Keratinocyte (primary cell): Measurements from ENCODE around the gene SORL1. TPM values are rescaled to one million over a fixed set of nuclear protein-coding genes. Genes with fewer than 3 reads are reported as not detected.

Experiments used
- DNase-seq: peaks from one replicate; pipeline ENCODE4 v3.0.0-alpha.2; 2011; ENCODE audit warnings: low read depth, missing footprints, low spot score
- FAIRE-seq: peaks from 2 replicates; lab custom pipeline; 2011; peaks lifted over from hg19 to GRCh38; lab: Jason Lieb, UNC
- H2AFZ ChIP-seq: 2 replicates; pipeline ENCODE4 v1.6.0; 2012; ENCODE audit warnings: low read length, control low read depth, inconsistent platforms; ENCODE audit not compliant: control insufficient read depth
- H3K27ac ChIP-seq: 2 replicates; pipeline ENCODE4 v1.5.1; 2011; ENCODE audit warnings: low read length; ENCODE audit not compliant: control insufficient read depth, insufficient read depth
- H3K27me3 ChIP-seq: 3 replicates; pipeline ENCODE4 v1.6.0; 2011; ENCODE audit warnings: low read length; ENCODE audit not compliant: control insufficient read depth, insufficient read depth; ENCODE audit errors: extremely low read depth
- H3K36me3 ChIP-seq, 2 experiments: 2 replicates in 1 of 2; 3 replicates in 1 of 2; pipeline ENCODE4 v1.5.1; 2011; ENCODE audit warnings: low read length in 2 of 2, mild to moderate bottlenecking in 1 of 2; ENCODE audit not compliant: control insufficient read depth in 2 of 2, insufficient read depth in 2 of 2; ENCODE audit errors: extremely low read depth in 1 of 2
- H3K4me1 ChIP-seq: 3 replicates; pipeline ENCODE4 v1.5.1; 2011; ENCODE audit warnings: low read length; ENCODE audit not compliant: control insufficient read depth, insufficient read depth; ENCODE audit errors: extremely low read depth
- H3K4me2 ChIP-seq: 3 replicates; pipeline ENCODE4 v1.6.0; 2011; ENCODE audit warnings: low read depth, low read length; ENCODE audit not compliant: control insufficient read depth, insufficient read depth; ENCODE audit errors: extremely low read depth
- H3K4me3 ChIP-seq, 3 experiments: fragments of 200-600 bp in 1 of 3; sonication (generic) in 1 of 3; 2 replicates in 2 of 3; 3 replicates in 1 of 3; pipeline ENCODE4 v1.5.1; 2011 to 2016; ENCODE audit warnings: low read length in 3 of 3, mild to moderate bottlenecking in 3 of 3, control low read depth in 2 of 3, inconsistent platforms in 1 of 3, low read depth in 1 of 3, mixed read lengths in 1 of 3, mixed run types in 1 of 3, moderate library complexity in 1 of 3; ENCODE audit not compliant: control insufficient read depth in 2 of 3, insufficient read depth in 2 of 3; ENCODE audit errors: extremely low read depth in 1 of 3
- H3K79me2 ChIP-seq: 2 replicates; pipeline ENCODE4 v1.6.0; 2012; ENCODE audit warnings: low read length; ENCODE audit not compliant: control insufficient read depth, insufficient read depth
- H3K9ac ChIP-seq: 3 replicates; pipeline ENCODE4 v1.6.0; 2011; ENCODE audit warnings: low read length; ENCODE audit not compliant: control insufficient read depth, insufficient read depth; ENCODE audit errors: extremely low read depth
- H3K9me1 ChIP-seq: 3 replicates; pipeline ENCODE4 v1.6.0; 2011; ENCODE audit warnings: low read length; ENCODE audit not compliant: control insufficient read depth, insufficient read depth; ENCODE audit errors: extremely low read depth
- H3K9me3 ChIP-seq: 2 replicates; pipeline ENCODE4 v1.5.1; 2012; ENCODE audit warnings: low read depth, low read length; ENCODE audit not compliant: control insufficient read depth
- H4K20me1 ChIP-seq: 3 replicates; pipeline ENCODE4 v1.6.0; 2011; ENCODE audit warnings: low read length; ENCODE audit not compliant: control insufficient read depth, insufficient read depth; ENCODE audit errors: extremely low read depth
- CTCF ChIP-seq, 3 experiments: IDR thresholded peaks in 1 of 3; conservative IDR thresholded peaks in 1 of 3; optimal IDR thresholded peaks in 1 of 3; 2 replicates in 2 of 3; 3 replicates in 1 of 3; pipeline versions ENCODE3 to v1.5.1; 2011; ENCODE audit warnings: low read length in 3 of 3, mild to moderate bottlenecking in 3 of 3, moderate library complexity in 2 of 3, control low read depth in 1 of 3, inconsistent platforms in 1 of 3; ENCODE audit not compliant: insufficient read depth in 2 of 3; ENCODE audit errors: extremely low read depth in 1 of 3
- EZH2 ChIP-seq: IDR thresholded peaks from one replicate; pipeline ENCODE4 v1.6.1; 2012; ENCODE audit warnings: inconsistent platforms, mild to moderate bottlenecking, low read length, moderate library complexity
- dilution Hi-C: fragments of 300-500 bp; cut with MboI; formaldehyde crosslinking; loops from one replicate; pipeline ENCODE4 v1.7.0; 2020; ENCODE audit warnings: low sequenced_read_pairs; ENCODE audit not compliant: extremely low pct_ligation_motif_present
- polyA plus RNA-seq, 5 experiments: library from polyadenylated mRNA; depleted of rRNA in 3 of 5; stranded (reverse) in 3 of 5; stranded (forward) in 1 of 5; unstranded in 1 of 5; fragments of >200 nt; gene quantifications; 1 replicate in 1 of 5; 2 replicates in 3 of 5; 3 replicates in 1 of 5; pipeline versions ENCODE4 v1.2.1 to v1.2.3, GENCODE V29; 2011 to 2012; ENCODE audit warnings: missing spikeins in 2 of 5, low read depth in 1 of 5, low replicate concordance in 1 of 5

The SORL1 gene
- polyA plus RNA-seq, 1 donor (not counting 4 experiments of a cell fraction or from before 2014, with no cell fraction given): 38.9 TPM

DNA sequence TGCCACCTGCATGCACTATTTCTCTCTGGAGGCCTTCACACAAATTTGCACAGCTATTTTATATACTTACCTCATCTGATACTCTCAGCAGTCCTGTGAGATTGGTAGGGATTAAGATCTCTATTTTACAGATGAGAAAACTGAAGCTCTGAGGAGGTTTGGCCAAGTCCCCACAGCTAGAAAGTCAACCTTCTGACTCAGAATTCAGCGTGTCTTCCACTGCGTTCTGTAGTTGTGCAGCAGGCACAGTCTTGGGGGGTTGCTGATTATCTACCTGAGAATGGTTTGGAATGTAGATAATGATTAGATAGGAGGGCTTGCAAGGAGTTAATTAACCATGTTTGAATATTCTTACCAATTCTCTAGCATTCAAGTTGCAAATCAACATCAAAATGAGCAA is 2.5 kb upstream of the SORL1 start:
- Histone ChIP-seq H3K27ac (no peak overlapping the region), H3K4me3 (no peak overlapping the region), H3K9me1 (no peaks in the 10 kb centered on the region), H3K79me2 (no peaks in the 10 kb centered on the region), H3K9ac (no peak overlapping the region), H3K9me3 (no peaks in the 10 kb centered on the region), H3K4me1 (peaks cover 19% of the 10 kb centered on the region), H2AFZ (no peak overlapping the region), H3K36me3 (no peaks in the 10 kb centered on the region), H3K27me3 (no peaks in the 10 kb centered on the region), H4K20me1 (no peaks in the 10 kb centered on the region), H3K4me2 (no peak overlapping the region)
- no peak for FAIRE-seq
- dilution Hi-C loops: loop anchor here (10.0 kb wide), 1 partner anchor 125 kb away; no protein-coding TSS in a partner anchor
- TF ChIP-seq CTCF (optimal IDR thresholded peaks at IDR 0.05 in 1 of 3, IDR thresholded peaks at IDR 0.05 in 1 of 3, conservative IDR thresholded peaks at IDR 0.05 in 1 of 3; ENCODE audit: extremely low read depth in 1 of 3, insufficient read depth in 2 of 3, low read length in 3 of 3) (no peak), EZH2 (no peak)
- no peak for DNase-seq

- H3K27me3 ChIP-seq: no peaks in the 10 kb centered on the region
- H4K20me1 ChIP-seq: no peaks in the 10 kb centered on the region
- H3K9ac ChIP-seq: no peak overlapping the region
- H3K4me2 ChIP-seq: no peak overlapping the region
- no peak overlapping the region for H2AFZ ChIP-seq
- dilution Hi-C loops: no loop called here
- H3K79me2 ChIP-seq: no peaks in the 10 kb centered on the region
- H3K9me1 ChIP-seq: no peaks in the 10 kb centered on the region
- TF ChIP-seq EZH2: no peak
- no peak for TF ChIP-seq CTCF (optimal IDR thresholded peaks at IDR 0.05 in 1 of 3, IDR thresholded peaks at IDR 0.05 in 1 of 3, conservative IDR thresholded peaks at IDR 0.05 in 1 of 3; ENCODE audit: extremely low read depth in 1 of 3, insufficient read depth in 2 of 3, low read length in 3 of 3)
- no peak overlapping the region for H3K27ac ChIP-seq
- no peak overlapping the region for H3K4me3 ChIP-seq
- no peaks in the 10 kb centered on the region for H3K36me3 ChIP-seq
- no peaks in the 10 kb centered on the region for H3K9me3 ChIP-seq
- DNase-seq (no peak), FAIRE-seq (peak; percentile 39)
- peaks cover 19% of the 10 kb centered on the region for H3K4me1 ChIP-seq
These were observed 1.7 kb upstream of the SORL1 start for GRCh38 chr11:121450401-121450800.
